HAP-1 (cell line): Measurements from ENCODE around the gene VTCN1.
A peak's percentile ranks its signal among the peaks of the same experiment; 100 is the strongest.

ENCODE experiments used
- DNase-seq, 2 experiments: peaks; one replicate each; pipeline ENCODE4 v3.0.0-alpha.2; 2016 to 2020; ENCODE audit warnings: low spot score in 2 of 2
- H3K27me3 ChIP-seq: fragments of 250-450 bp; sonication (Bioruptor Pico); 2 replicates; pipeline ENCODE4 v1.5.1; 2020; ENCODE audit warnings: low read depth, mild to moderate bottlenecking, moderate library complexity
- H3K36me3 ChIP-seq: fragments of 250-450 bp; sonication (Bioruptor Pico); replicated peaks from 2 replicates; pipeline ENCODE4 v1.5.1; 2020; ENCODE audit warnings: mild to moderate bottlenecking
- H3K4me1 ChIP-seq: fragments of 250-450 bp; sonication (Bioruptor Pico); 2 replicates; pipeline ENCODE4 v1.5.1; 2020; ENCODE audit warnings: mild to moderate bottlenecking
- H3K4me3 ChIP-seq: fragments of 250-450 bp; sonication (Bioruptor Pico); 2 replicates; pipeline ENCODE4 v1.5.1; 2020; ENCODE audit warnings: mild to moderate bottlenecking, moderate library complexity
- H3K9me3 ChIP-seq: fragments of 250-450 bp; sonication (Bioruptor Pico); 2 replicates; pipeline ENCODE4 v1.5.1; 2020; ENCODE audit warnings: mild to moderate bottlenecking, moderate library complexity
- in situ Hi-C: fragments of 300-500 bp; cut with MboI; formaldehyde crosslinking; loops from 3 replicates; pipeline ENCODE4 v1.14.3; 2020; ENCODE audit warnings: low sequenced_read_pairs, inconsistent platforms, mixed read lengths

The VTCN1 gene

DNA sequence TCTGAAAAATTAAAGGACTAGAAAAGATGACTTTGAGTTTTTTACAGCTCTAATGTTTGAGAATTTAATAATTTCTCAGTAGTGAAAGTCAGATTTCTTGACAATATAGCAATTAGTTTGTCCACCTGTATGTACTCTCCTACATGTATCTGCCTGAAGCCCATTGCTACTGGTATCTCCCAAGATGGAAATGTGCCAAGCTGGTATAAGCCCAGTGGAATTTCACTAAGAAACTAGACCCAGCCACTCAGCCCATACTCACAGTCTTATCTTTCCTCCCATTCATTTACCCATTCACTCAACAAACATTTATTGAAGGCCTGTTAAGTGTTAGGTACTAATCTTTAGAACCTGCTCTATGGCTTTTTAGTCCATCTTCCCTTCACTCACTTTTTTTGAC is 67.6 kb downstream of the VTCN1 start:
- Histone ChIP-seq H3K36me3 (no peaks in the 10 kb centered on the region), H3K4me3 (no peak overlapping the region), H3K9me3 (no peaks in the 10 kb centered on the region), H3K4me1 (peaks cover 13% of the 10 kb centered on the region), H3K27me3 (no peaks in the 10 kb centered on the region)
- DNase-seq, result no peak
- in situ Hi-C loops, result no loop called here

DNA sequence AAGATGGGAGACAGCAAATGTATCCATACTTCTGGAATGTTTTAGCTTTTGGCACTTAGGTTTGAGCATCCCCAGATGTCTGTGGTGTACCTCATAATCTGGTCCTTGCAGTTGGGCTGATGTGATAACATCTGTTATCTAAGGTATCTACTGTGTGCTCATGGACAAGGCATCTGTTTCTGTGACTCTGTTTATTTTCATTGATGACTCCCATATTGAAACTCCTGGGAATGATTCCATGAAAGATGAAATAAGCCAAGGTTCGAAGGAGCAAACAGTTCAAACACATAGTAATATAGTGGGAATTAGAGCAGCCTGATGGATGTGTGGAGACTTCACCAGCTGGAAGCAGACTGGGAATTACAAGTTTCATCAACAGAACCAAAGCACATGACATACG is 68.5 kb downstream of the VTCN1 start:
- no peaks in the 10 kb centered on the region for H3K27me3 ChIP-seq
- no peaks in the 10 kb centered on the region for H3K9me3 ChIP-seq
- no peaks in the 10 kb centered on the region for H3K36me3 ChIP-seq
- DNase-seq, result no peak
- peaks cover 11% of the 10 kb centered on the region for H3K4me1 ChIP-seq
- H3K4me3 ChIP-seq, result no peak overlapping the region
- in situ Hi-C loops, result no loop called here

DNA sequence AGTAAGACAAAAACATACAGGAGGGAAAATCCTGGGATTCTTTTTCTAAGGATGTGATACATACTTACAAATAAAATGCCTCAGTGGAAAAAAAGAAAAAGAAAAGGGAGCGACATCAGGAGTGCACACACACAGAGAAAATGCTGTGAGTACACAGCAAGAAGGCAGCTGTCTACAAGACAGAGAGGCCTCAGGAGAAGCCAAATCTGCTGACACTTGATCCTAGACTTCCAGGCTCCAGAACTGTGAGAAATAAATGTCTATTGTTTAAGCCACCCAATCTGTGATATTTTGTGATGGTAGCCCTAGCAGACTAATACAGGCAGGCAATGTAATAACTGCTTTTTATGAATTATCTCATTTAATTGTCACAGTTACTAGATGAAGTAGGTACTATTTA is 72.2 kb downstream of the VTCN1 start:
- Histone ChIP-seq H3K4me1 (no peaks in the 10 kb centered on the region; the same call in 1 of the 2 replicates), H3K9me3 (no peaks in the 10 kb centered on the region), H3K27me3 (no peaks in the 10 kb centered on the region), H3K4me3 (no peak overlapping the region), H3K36me3 (no peaks in the 10 kb centered on the region)
- DNase-seq, result no peak
- in situ Hi-C loops, result no loop called here

DNA sequence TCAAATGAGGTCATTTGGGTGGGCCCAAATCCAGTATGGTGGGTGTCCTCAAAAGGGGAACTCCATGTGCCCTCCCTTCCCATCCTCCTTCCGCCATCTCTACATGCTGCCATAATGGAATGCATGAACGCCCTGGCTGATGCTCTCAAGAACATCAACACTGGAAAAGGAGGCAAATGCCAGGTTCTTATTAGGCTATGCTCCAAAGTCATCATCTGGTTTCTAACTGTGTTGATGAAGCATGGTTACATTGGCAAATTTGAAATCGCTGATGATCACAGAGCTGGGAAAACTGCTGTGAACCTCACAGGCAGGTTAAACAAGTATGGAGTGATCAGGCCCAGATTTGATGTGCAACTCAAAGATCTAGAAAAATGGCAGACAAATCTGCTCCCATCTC is 72.6 kb downstream of the VTCN1 start:
- H3K27me3 ChIP-seq, result no peaks in the 10 kb centered on the region
- in situ Hi-C loops, result no loop called here
- H3K4me3 ChIP-seq, result no peak overlapping the region
- H3K9me3 ChIP-seq, result no peaks in the 10 kb centered on the region
- no peaks in the 10 kb centered on the region; the same call in 1 of the 2 replicates for H3K4me1 ChIP-seq
- DNase-seq, result no peak
- no peaks in the 10 kb centered on the region for H3K36me3 ChIP-seq

DNA sequence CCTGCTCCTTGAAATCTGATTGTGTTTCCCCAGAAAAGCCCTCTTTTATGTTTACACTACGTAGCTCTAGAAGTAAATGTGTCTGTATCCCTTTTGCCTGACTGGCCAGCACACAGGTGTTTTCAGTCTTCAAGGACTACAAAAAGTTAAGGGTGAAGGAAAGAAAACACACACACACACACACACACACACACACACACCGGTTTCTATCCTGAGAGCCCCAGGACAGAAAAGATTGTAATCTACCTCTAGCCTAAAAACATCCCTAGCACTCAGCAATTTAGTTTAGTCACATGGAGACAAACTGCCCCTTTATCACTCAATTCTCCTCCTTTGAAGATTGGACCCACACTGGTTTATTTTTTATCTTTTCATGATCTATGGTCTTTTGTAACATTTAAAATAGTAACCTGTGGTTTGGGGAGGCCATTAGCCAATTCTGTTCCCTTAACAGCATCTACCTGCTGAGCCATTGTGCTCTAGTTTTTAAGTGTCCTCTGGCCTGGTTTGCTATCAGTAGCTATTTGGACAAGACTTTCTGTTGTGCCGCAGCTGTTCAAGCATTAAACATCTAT is 73.4 kb downstream of the VTCN1 start:
- in situ Hi-C loops, result no loop called here
- no peaks in the 10 kb centered on the region for H3K36me3 ChIP-seq
- no peaks in the 10 kb centered on the region for H3K27me3 ChIP-seq
- no peaks in the 10 kb centered on the region for H3K9me3 ChIP-seq
- H3K4me3 ChIP-seq, result no peak overlapping the region
- DNase-seq, result no peak
- no peaks in the 10 kb centered on the region; the same call in 1 of the 2 replicates for H3K4me1 ChIP-seq

DNA sequence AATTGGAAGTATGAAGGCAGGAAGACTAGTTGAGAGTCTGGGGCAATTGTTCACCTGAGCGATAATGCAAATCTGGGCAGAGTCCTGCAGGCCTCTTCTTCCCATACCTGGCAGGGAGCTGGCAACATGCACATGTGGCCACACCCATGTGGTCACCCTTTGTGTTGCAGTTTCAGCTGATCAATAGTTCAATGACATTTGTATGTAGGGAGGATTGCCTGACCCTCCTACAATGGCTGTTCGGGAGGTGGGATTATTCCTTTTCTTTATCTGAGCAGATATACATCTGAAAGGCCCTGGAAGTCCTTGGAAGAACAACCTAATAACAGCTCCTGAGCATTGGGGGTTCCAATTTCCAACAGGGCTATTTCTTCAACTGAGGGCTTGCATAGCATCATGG is 74.0 kb downstream of the VTCN1 start:
- no peaks in the 10 kb centered on the region for H3K27me3 ChIP-seq
- no peaks in the 10 kb centered on the region for H3K36me3 ChIP-seq
- in situ Hi-C loops, result no loop called here
- H3K4me3 ChIP-seq, result no peak overlapping the region
- no peaks in the 10 kb centered on the region for H3K9me3 ChIP-seq
- H3K4me1 ChIP-seq, result no peaks in the 10 kb centered on the region; the same call in 1 of the 2 replicates
- DNase-seq, result peak; percentile 24 to 28

DNA sequence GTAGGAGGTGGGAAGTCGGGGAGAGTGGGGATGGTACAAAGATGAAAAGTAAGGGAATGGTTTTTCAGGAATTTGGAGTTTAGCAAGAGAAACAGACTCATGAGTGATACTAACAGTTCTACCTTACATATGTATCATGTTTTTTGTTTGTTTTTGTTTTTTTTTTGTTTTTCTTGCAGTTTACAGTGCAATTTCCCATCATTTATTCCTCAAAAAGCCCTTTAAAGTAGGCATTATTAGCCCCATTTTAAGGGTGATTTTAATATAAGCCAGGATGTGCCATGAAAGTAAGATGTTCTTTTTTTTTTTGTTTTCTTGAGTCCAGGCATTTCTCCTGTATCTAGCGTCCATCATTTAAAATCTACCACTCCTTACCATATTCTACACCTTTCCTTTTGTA is 75.4 kb downstream of the VTCN1 start:
- in situ Hi-C loops, result no loop called here
- DNase-seq, result no peak
- H3K36me3 ChIP-seq, result no peaks in the 10 kb centered on the region
- no peaks in the 10 kb centered on the region; the same call in 1 of the 2 replicates for H3K4me1 ChIP-seq
- H3K9me3 ChIP-seq, result no peaks in the 10 kb centered on the region
- H3K27me3 ChIP-seq, result no peaks in the 10 kb centered on the region
- no peak overlapping the region for H3K4me3 ChIP-seq

DNA sequence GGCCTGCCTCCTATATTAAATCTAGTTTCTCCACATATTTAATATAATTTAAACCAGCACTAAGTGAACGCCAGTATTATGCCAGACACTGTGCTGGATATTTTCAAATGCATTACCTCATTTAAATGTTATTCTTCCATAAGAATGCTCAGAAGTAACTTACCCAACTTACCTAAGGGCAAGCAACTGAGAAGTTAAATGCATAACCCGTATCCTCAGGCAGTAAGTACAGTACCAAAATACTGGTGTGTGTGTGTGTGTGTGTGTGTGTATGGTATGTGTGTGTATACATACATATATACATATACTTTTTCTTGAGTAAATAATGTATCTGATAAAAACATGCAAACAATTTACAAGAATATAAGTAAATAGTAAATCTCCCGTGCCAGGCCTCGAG is 80.2 kb downstream of the VTCN1 start:
- in situ Hi-C loops, result no loop called here
- DNase-seq, result no peak

DNA sequence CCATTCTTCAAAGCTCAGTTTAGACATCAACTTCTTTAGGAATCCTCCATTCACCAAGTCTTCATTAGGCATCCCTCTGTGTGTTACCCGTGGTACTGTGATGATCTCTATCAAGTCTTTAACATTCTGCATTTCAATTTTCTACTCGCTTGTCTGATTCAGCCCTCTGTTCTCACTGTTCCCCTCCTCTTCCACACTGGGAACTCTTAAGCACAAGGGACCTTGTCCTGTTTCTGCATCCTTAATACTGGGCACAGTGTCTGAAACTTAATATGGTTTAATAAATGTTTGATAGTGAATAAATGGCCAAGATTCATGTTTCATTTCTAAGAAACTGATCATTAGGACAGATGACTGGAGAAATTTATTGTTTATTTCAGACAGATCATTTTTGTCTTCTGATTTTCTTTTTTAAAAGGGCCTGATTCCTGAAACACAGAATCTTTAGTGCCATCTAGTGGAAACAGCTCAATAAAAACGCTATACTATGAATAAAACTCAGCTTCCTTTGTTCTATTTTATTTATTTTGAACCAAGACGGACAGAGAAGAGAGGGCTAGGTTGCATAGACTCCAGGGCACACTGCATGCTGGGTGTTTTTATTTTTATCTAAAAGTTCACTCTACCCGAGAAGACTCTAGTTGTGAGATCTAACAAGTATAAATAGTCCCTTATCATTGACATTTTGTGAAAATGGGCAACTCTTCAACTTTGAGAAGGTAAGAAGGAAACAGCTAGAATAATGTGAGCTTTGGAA is 82.2 kb downstream of the VTCN1 start:
- no peak overlapping the region for H3K4me3 ChIP-seq
- H3K36me3 ChIP-seq, result no peaks in the 10 kb centered on the region
- peaks cover 20% of the 10 kb centered on the region for H3K27me3 ChIP-seq
- H3K4me1 ChIP-seq, result no peaks in the 10 kb centered on the region
- in situ Hi-C loops, result no loop called here
- DNase-seq, result peak in 1 of 2 experiments; percentile 65
- no peaks in the 10 kb centered on the region for H3K9me3 ChIP-seq

More for the DNA sequence above, 80.2 kb downstream of the VTCN1 start:
- Histone ChIP-seq H3K9me3 (no peaks in the 10 kb centered on the region), H3K4me1 (no peaks in the 10 kb centered on the region), H3K27me3 (peaks cover 7% of the 10 kb centered on the region; the same call in 1 of the 2 replicates), H3K4me3 (no peak overlapping the region), H3K36me3 (no peaks in the 10 kb centered on the region)

DNA sequence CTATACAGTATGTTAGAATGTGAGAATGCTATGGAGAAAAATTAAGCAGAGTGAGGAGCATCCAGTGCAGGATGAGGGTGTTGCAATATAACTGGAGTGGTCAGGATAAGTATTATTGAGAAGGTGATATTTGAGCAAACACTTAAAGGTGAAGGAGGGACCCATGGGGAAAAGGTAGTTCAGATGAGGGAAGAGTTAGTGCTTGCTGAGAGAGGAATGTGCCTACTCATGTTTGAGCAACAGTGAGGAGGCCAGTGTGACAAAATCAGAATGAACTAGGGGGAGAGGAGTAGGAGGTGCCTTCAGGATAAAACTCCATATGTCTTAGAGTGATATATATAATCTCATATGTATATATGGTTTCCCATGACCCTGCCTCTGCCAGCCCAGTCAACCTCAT is 82.9 kb downstream of the VTCN1 start:
- Histone ChIP-seq H3K27me3 (peaks cover 20% of the 10 kb centered on the region), H3K9me3 (no peaks in the 10 kb centered on the region), H3K36me3 (no peaks in the 10 kb centered on the region), H3K4me1 (no peaks in the 10 kb centered on the region), H3K4me3 (no peak overlapping the region)
- in situ Hi-C loops, result no loop called here
- no peak for DNase-seq

DNA sequence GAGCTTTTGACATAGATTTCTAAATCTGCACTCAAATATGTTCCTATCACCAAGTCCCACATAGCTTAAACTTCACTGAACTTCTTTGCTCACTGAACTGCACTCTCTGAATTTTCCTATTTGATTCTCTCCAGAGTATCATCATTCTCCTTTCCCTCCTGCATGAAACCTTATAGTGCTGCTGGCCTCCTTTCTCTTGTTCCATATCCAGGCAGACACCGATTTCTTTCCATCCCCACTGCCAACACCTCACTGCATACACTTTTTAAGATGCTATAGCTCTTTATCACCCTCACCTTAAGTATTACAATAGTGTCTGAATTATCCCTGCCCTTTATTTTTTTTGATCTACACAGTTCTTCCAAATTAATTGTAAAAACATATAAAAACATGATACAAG is 86.1 kb downstream of the VTCN1 start:
- H3K9me3 ChIP-seq, result no peaks in the 10 kb centered on the region
- H3K4me3 ChIP-seq, result no peak overlapping the region
- in situ Hi-C loops, result no loop called here
- H3K4me1 ChIP-seq, result peaks cover 5% of the 10 kb centered on the region
- no peak for DNase-seq
- H3K36me3 ChIP-seq, result no peaks in the 10 kb centered on the region
- peaks cover 20% of the 10 kb centered on the region for H3K27me3 ChIP-seq

DNA sequence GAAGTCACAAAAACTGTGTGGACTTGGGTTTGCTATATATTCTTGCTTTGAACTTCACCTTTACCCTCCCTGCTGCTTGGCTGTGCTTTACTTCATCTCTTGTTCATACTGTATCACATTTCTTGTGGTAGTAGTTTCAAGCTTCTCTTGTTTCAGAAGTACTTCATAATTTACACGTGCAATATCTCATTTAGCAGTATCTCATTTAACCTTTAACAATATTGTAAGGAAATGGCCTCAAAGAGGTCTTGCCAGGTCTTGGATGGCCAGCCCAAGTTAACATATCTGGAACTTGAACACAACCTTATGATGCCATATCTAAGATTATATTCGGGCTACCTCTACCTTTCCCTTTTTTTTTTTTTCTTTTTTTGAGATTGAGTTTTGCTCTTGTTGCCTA is 87.5 kb downstream of the VTCN1 start:
- Histone ChIP-seq H3K27me3 (peaks cover 20% of the 10 kb centered on the region), H3K4me1 (peaks cover 5% of the 10 kb centered on the region), H3K4me3 (no peak overlapping the region), H3K9me3 (no peaks in the 10 kb centered on the region), H3K36me3 (no peaks in the 10 kb centered on the region)
- DNase-seq, result no peak
- in situ Hi-C loops, result no loop called here

DNA sequence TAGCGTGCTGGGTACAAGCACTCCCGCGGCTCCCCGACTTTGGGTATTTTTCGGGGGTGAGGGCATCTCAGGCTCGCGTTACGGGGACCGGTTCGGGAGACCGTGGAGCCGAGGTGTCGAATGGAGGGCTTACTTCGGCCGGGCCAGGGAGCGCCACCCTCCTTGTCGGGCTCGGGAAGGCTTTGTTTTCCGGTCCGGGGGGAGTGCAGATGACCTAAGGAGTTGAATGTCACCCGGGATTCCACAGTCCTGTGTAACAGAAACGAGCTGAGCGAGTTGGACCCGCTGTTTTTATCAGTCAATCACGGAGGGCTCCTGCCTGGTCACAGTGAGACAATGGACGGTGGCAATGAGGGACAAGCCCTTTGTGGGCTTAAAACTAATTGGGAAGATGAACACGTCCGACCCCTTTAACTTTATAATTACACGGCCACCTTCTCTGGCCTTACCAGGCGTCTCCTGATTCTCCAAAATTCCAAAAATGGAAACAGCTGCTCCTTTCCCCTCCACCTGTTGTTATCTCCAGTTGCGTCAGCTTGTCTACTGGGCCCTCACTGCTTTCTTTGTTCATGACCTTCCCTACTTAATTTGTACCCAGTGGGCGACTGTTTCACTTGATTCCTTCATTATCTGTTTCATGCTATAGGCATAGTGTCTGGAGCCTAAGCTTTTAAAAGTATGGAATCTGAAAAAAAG is 88.2 kb downstream of the VTCN1 start:
- H3K9me3 ChIP-seq, result no peaks in the 10 kb centered on the region
- H3K36me3 ChIP-seq, result no peaks in the 10 kb centered on the region
- peaks cover 5% of the 10 kb centered on the region for H3K4me1 ChIP-seq
- DNase-seq, result no peak
- in situ Hi-C loops, result no loop called here
- H3K27me3 ChIP-seq, result peaks cover 20% of the 10 kb centered on the region
- H3K4me3 ChIP-seq, result peak overlapping the region; percentile 49
